ENCODE measurements around the gene ZP3.
"Not testable (repeated sequence)": the region's sequence is repeated elsewhere in the genome, so short reads cannot be mapped to it uniquely, and the experiment has no call there.

Gene ZP3

DNA sequence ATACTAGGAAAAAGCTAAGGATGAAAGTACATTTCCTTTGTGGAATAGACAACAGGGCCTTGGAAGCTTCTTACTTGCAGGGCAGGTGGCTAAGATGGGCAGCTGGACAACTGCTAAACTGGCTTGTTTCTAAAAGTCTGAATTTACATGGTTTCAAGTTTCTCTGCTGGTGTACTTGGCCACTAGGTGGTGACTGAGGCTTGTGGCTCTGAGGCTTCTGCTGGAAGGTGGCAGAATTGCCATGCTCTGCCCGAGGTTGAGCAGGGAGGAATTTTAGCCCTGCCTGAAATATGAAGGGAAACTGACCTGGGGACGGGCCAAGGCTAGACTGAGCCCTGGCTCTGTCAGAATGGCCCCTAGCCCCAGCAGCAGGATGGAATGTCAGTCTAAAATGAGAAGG, 13.1 kb downstream of the ZP3 start:
- DNase-seq (ENCODE audit: low read depth), result peak; percentile 35
- H3K4me3 ChIP-seq (ENCODE audit: low read depth, low read length), result not testable (repeated sequence)

DNA sequence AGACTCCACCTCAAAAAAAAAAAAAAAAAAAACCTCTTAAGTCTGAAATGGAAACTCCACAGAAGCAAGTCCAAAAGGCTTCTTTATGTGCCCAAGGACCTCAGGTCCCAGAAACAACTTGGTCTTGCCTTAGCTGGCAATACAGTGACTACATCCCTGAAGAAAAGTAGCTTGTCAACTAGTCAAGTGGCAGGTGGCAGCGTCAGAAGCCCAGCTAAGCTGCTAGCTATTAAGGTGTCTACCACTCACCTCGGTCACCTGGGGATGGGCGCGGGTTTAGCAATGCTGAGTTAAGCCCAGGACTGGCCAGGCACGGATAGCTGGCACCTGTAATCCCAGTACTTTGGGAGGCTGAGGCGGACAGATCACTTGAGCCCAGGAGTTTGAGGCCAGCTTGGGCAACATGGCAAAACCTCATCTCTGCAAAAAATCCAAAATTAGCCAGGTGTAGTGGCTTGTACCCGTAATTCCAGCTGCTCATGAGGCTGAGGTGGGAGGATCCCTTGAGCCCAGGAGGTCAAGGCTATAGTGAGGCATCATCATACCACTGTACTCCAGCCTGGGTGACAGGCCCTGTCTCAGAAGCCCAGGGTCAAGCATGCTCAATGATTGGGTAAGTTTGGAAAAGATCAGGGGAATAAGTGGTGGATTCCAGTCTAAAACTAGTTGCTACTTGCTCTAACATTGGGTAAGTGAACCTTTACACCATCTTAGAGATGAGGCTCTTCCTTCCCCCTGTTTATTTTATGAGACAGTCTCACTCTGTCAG, 14.6 kb downstream of the ZP3 start:
- H3K4me3 ChIP-seq (ENCODE audit: low read depth, low read length); DNase-seq (ENCODE audit: low read depth): not testable (repeated sequence)

DNA sequence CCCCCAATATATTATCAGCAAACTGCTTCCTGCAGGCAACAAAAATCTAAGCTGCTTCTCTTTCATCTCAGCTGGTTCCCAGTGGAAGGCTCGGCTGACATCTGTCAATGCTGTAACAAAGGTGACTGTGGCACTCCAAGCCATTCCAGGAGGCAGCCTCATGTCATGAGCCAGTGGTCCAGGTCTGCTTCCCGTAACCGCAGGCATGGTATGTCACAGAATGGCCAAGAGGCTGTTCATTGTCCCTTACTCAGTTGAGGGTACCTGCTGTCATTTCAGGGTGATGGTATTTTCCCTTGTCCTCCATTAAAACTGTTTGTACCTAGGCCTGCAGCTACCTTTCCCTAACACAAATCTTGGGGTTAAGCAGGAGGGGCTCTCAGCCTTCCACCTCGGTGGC, 15.7 kb downstream of the ZP3 start:
- H3K4me3 ChIP-seq (ENCODE audit: low read depth, low read length); DNase-seq (ENCODE audit: low read depth): not testable (repeated sequence)

DNA sequence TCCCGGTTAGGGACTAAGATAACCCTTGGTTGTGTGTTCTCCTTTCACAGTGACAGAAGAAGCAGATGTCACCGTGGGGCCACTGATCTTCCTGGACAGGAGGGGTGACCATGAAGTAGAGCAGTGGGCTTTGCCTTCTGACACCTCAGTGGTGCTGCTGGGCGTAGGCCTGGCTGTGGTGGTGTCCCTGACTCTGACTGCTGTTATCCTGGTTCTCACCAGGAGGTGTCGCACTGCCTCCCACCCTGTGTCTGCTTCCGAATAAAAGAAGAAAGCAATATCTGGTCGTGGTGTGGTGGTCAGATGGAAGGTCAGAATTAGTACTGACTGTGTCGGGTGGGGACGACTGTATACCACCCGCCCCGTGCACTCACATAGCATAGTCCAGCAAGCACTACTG, 17.0 kb downstream of the ZP3 start:
- H3K4me3 ChIP-seq (ENCODE audit: low read depth, low read length); DNase-seq (ENCODE audit: low read depth): not testable (repeated sequence)

DNA sequence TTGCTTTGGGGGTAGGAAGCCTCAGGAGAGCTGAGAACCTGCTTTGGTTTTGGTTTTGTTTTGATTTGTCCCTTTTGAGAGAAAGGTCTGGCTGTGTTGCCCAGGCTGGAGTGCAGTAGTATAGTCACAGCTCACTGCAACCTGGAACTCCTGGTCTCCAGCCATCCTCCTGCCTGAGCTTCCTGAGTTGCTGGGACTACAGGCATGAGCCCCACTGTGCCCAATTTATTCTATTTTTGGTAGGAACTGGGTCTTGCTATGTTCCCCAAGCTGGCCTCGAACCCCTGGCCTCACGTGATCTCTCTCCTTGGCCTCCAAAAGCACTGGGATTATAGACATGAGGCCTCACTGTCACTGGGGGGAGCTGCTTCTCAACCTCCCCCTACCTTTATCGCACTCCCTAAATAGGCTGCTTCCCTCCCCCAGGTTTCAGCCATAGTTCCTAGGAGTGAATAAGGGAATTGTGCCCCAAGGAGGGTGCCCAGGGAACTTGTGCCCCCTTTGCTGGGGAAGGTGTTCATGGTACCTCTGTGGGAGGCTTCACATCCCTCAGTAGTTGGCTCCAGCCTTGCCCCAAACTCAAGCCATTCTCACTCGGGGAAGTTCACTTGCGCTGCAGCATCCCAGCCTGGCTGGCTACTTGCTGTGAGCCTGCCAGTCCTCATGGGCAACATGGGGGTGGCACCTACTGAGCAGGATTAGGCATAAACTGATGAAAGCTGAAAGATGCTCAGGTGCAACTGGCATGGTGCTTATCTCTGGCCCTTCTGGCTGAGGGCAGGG, 18.1 kb downstream of the ZP3 start:
- not testable (repeated sequence) for DNase-seq (ENCODE audit: low read depth); H3K4me3 ChIP-seq (ENCODE audit: low read depth, low read length)

DNA sequence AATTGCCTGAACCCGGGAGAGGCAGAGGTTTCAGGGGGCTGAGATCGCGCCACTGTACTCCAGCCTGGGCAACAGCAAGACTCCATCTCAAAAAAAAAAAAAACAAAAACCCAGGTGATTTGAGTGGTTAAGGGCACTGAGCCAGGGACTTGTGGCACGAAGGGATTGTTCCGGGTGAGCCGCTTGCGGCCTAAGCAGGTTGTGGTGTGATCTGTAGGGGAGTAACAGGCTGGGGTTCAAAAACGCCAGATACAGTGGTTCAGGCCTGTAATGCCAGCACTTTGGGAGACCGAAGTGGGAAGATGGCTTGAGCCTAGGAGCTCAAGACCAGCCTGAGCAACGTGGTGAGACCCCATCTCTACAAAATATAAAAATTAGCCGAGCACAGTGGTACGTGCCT, 19.1 kb downstream of the ZP3 start:
- DNase-seq (ENCODE audit: low read depth); H3K4me3 ChIP-seq (ENCODE audit: low read depth, low read length): not testable (repeated sequence)

DNA sequence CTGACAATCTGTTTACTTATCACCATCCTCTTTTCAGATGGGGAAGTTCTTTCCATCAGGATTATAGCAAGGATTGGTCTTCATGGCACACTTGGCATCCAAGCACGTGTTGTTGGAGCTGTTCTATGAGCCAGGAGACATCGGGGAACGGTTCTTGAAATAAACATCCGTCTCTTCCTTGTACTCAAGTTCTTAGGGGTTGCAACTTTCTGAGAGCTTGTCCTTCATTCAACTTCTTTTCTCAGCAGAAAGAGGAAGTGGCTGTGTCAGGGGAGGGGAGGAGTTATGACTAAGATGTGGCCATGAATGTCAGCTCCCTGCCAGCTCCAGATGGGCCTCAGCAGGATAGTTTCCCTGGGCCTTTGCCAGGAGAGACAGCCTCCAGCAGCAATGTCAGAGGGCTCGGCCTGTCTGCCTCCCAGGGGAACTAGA, 20.8 kb downstream of the ZP3 start:
- not testable (repeated sequence) for H3K4me3 ChIP-seq (ENCODE audit: low read depth, low read length)
- peak; percentile 65 for DNase-seq (ENCODE audit: low read depth)

DNA sequence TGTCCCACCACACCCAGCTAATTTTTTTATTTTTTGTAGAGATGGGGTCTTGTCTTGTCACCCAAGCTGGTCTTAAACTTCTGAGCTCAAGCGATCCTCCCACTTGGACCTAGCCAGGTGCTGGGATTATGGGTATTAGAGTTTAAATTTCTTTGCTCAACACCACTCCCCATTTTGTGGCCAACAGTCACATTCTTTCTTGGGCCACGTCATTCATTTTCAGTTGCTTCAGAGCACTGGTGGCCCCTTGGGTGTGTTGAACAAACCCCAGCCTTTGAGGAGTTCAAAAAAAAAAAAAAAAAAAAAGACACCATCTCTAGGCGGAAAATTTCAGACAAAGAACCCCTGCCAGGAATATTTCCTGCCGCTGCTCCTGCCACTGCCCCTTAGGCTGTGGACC, 32.3 kb downstream of the ZP3 start:
- not testable (repeated sequence) for H3K4me3 ChIP-seq (ENCODE audit: low read depth, low read length); DNase-seq (ENCODE audit: low read depth)

DNA sequence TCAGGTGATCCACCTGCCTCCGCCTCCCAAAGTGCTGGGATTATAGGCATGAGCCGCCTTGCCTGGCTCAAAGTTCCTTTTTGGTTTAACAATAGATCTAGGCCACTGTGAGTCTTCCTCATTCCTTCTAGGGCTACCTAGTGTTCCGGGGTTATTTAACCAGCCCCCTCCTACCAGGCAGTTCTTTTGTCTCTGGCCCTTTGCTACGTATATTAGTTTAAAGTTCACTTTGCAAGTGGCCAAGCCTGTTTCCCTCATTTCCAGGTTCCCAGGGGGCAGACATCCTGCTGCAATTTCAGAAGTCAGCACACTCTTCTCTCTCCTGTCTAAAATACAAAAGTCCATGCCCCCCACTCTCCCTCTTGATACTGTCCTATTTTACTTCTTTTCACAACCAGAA, 33.8 kb downstream of the ZP3 start:
- H3K4me3 ChIP-seq (ENCODE audit: low read depth, low read length); DNase-seq (ENCODE audit: low read depth): not testable (repeated sequence)

DNA sequence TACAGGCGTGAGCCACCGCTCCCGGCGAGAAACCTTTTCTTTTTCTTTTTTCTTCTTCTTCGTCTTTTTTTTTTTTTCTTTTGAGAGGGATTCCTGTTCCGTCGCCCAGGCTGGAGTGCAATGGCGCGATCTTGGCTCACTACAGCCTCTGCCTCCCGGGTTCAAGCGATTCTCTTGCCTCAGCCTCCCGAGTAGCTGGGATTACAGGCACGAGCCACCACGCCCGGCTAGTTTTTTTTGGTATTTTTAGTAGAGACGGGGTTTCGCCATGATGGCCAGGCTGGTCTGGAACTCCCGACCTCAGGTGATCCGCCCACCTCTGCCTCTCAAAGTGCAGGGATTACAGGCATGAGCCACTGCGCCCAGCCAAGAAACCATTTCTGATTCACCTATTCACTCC, 36.0 kb downstream of the ZP3 start:
- not testable (repeated sequence) for DNase-seq (ENCODE audit: low read depth); H3K4me3 ChIP-seq (ENCODE audit: low read depth, low read length)

DNA sequence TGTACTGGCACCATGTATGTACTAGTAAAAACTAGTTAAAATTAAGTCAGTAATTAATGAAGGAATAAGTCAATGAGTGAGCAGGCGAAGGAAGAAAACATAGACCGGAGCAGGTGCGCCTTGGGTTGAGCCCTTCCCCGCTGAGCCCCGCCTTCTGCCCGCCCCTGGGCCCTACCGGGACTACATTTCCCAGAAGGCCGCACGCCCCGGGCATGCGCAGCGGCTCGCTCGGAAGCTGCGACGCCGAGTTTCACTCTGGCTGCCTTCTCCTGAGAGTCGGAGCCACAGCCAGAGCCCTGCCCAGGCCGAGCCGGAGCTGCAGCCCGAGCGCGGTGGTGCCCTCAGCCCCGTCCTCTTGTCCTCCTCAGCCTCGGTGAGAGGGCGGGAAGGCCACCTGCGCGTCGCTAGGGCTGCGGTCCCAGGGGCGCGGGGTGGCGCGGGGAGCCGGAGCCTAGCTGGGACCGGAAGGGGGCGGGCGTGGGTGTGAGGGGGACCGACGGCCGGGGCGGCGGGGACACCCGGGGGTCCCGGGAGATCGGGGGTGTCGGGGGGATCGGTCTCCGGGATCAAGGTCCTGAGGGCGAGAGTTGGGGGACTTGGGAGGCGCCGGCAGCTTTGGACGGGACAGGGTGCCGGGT, 36.8 kb downstream of the ZP3 start, which contains the start of gene DTX2:
Gene DTX2 (plus strand): TSS at position 246 of the 638 bp plus-strand sequence. CDS start 18,801 bp downstream, outside the sequence.
- not testable (repeated sequence) for DNase-seq (ENCODE audit: low read depth)
- H3K4me3 ChIP-seq (ENCODE audit: low read depth, low read length), result peak within 1 kb of the TSS; percentile 46

DNA sequence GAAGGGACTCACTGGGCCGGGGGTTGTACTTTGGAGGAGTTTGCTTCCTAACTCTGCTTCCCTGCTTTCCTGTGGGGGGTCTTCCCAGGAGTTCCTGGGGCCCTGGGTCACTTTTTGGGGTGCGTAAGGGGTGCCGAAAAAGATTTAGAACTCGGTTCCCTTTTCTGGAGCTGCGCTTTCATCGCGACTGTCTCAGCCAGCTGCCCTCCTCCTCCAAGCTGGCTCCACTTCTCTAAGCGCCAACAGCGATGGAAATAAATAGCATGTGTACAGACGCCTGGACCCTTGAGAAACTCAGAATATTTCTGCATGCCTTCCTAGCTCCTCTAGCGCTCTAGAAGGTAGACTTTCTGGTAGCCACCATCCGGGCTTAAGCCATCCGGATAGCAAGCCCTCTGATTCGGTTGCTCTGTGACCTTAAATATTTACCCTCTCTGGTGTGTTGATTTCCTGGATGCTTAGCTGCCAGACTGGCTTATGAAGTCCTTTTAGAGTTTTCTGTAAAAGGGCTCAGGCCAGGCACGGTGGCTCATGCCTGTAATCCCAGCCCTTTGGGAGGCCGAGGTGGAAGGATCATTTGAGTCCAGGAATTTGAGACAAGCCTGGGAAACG, 37.6 kb downstream of the ZP3 start:
- not testable (repeated sequence) for DNase-seq (ENCODE audit: low read depth); H3K4me3 ChIP-seq (ENCODE audit: low read depth, low read length)

DNA sequence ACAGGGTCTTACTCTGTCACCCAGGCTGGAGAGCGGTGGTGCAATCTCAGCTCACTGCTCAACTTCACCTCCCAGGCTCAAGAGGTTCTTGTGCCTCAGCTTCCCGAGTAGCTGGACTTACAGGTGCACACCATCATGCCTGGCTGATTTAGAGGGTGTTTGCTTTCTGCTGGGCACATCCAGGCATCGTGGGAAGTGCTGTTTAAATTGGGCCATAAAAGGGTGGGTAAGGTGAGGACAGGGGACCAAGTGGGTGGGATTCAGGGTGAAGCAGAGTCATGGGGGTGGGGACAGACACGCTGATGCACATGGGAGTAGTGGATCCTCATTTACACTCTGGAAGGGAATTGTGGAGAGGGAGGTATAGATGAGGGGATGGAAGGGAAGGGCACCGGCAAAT, 40.2 kb downstream of the ZP3 start:
- DNase-seq (ENCODE audit: low read depth), result not testable (repeated sequence)

DNA sequence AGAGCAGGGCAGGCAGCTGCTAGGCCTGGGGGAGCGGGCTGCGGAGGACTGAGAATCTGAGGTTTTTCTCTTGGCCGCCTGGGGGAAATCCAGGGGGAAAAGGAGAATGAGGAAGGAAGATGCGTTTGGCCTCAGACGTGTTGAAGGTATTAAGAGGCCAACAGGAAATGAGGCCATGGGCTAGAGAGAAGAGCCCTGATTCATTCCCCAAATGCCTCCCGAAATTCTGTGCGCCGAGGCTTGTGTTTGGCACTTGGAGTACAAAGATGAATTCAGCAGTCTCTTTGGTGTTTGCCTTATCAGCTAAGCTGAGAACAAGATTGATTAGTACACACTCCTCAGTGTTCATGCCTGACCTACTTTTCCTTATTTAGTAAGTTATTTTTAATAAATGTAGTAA, 41.2 kb downstream of the ZP3 start:
- not testable (repeated sequence) for H3K4me3 ChIP-seq (ENCODE audit: low read depth, low read length)

More for the DNA sequence above, 40.2 kb downstream of the ZP3 start:
- H3K4me3 ChIP-seq (ENCODE audit: low read depth, low read length), result not testable (repeated sequence)

DNA sequence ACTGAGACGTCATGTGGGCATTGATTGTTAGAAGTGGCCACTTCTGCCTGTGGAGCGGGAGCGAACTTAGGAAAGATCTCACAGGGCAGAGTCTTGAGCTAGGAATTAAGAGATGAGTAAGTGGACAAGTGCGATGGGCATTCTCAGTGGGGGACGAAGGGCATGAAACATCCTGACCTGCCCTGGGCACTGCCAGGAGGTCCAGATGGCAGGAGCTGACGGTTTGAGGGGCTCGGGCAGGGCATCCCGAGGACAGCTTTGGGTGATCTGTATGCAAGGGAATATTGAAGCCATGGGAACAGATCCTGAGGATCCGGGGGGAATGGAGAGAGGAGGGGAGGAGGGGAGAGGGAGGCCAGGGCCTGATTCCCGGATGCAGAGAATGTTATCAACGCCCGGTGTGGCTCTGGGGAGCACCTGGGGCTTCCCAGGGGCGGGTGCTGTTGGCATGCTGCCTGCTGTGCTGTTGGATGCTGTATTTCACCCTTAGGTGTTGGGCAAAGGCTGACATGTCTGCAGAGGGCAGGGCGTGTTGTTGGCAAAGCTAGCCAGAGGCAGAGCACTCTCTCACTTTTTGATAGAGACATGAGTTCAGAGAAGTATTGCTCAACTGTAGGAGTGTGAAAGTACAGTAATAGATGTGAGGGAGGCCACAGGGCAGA, 43.1 kb downstream of the ZP3 start:
- H3K4me3 ChIP-seq (ENCODE audit: low read depth, low read length); DNase-seq (ENCODE audit: low read depth): not testable (repeated sequence)

More for the DNA sequence above, 41.2 kb downstream of the ZP3 start:
- not testable (repeated sequence) for DNase-seq (ENCODE audit: low read depth)

DNA sequence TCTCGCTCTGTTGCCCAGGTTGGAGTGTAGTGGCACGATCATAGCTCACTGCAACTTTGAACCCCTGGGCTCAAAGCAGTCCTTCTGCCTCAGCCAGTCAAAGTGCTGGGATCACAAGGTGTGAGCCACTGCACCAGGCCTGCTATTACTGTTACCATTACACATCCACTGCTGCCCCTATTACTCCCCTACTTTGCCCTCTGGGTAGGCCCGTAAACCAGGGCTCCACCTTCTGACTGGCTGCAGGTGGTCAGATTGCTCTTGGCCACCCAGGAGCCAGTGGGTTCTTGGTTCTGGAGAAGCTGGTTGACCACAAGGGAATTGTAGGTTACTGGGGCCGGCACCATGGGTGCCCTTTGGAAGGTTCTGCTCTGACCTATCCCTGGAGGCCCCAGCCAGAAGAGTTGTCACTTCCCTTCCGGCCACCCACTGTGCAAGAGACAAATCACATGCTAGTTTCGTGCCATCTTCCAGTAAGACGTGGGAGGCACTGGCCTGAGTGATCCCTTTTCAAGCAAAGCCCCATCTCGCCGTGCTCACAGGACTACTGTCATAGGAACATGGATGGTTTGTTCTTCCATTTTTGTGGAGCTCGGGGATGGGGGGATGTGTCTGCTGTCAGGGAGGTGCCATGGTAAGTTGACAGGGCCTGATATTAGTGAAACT, 46.9 kb downstream of the ZP3 start:
- not testable (repeated sequence) for H3K4me3 ChIP-seq (ENCODE audit: low read depth, low read length); DNase-seq (ENCODE audit: low read depth)

DNA sequence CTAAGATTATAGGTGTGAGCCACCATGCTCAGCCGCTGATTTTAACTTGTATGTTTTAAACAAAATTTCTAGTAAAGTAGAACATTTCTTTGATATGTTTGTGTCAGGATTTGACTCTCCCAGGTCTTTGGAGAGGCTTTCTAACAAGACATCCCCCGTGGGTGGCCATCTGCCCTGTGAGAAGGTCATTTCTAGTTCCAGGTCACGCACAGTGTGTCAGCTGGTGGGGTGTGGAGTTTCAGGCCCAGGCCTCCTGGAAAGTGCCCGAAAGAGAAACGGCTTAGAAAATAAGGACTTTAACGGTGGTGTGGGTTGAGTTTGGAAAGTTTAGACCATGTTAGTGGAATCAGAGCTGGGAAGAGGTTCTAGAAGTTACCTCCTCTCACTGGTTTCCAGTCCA, 48.3 kb downstream of the ZP3 start:
- H3K4me3 ChIP-seq (ENCODE audit: low read depth, low read length); DNase-seq (ENCODE audit: low read depth): not testable (repeated sequence)

DNA sequence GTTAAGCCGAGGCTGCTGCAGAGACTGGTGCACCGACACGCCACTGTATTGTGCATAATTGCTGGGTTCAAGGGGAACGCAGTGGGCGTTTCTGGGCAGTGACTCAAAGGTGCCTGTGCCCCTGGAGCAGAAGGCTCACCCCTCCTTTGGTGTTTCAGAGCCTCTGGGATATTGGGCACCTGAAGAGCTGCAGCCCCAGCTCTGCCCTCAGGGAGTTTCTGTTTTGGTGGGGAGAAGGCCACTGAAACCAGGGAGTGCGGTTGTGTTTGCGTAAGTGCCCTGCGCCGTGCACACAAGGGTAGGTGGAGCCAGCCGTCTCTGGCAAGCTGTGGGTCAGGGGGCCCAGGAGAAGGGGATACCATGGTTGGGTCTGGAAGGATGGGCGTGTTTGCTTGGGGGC, 51.5 kb downstream of the ZP3 start:
- not testable (repeated sequence) for DNase-seq (ENCODE audit: low read depth); H3K4me3 ChIP-seq (ENCODE audit: low read depth, low read length)
